Panc1 (cell line): ENCODE data around the gene SH3D19. TPM values are rescaled to one million over a fixed set of nuclear protein-coding genes. Genes with fewer than 3 reads are reported as not detected.

Source experiments
- ATAC-seq: fragments of 200-7000 bp; cut with Tn5 transposase; 2 replicates; pipeline ENCODE4 v1.9.1; 2020; ENCODE audit warnings: mild to moderate bottlenecking, moderate library complexity
- BruUV-seq: library from RNA; stranded (reverse); fragments of 400-500 nt; replicated peaks from 2 replicates; lab custom pipeline; 2021; lab: Mats Ljungman, UMichigan
- CTCF ChIA-PET: fragments of 300-600 bp; sonication (Branson Sonifier 250); formaldehyde crosslinking; loops from one replicate; lab custom pipeline; 2022; ENCODE audit warnings: antibody characterized with exemption; lab: Charles Lee
- POLR2A ChIA-PET: fragments of 300-600 bp; sonication (Branson Sonifier 250); formaldehyde crosslinking; loops from one replicate; lab custom pipeline; 2022; ENCODE audit warnings: antibody characterized with exemption; lab: Charles Lee
- DNase-seq: peaks from one replicate; pipeline ENCODE4 v3.0.0-alpha.2; 2010; ENCODE audit warnings: low read depth, low spot score
- H3K27ac ChIP-seq: 2 replicates; pipeline ENCODE4 v1.5.1; 2011; ENCODE audit warnings: mild to moderate bottlenecking, low read length, inconsistent platforms
- H3K27me3 ChIP-seq: fragments of 200-500 bp; sonication (Bioruptor generic); 2 replicates; pipeline ENCODE4 v1.6.0; 2014; ENCODE audit warnings: low read length, inconsistent platforms; ENCODE audit not compliant: control insufficient read depth, insufficient read depth
- H3K36me3 ChIP-seq: fragments of 200-500 bp; sonication (Bioruptor generic); 2 replicates; pipeline ENCODE4 v1.5.1; 2014; ENCODE audit warnings: inconsistent platforms, mild to moderate bottlenecking, low read length, moderate library complexity; ENCODE audit not compliant: control insufficient read depth, insufficient read depth
- H3K4me1 ChIP-seq: 2 replicates; pipeline ENCODE4 v1.5.1; 2011; ENCODE audit warnings: inconsistent platforms, mild to moderate bottlenecking, low read length, moderate library complexity; ENCODE audit not compliant: control insufficient read depth, insufficient read depth
- H3K4me3 ChIP-seq, 2 experiments: 2 replicates each; pipeline ENCODE4 v1.5.1; 2011 to 2012; ENCODE audit warnings: low read depth in 2 of 2, low read length in 2 of 2, mild to moderate bottlenecking in 2 of 2, inconsistent platforms in 1 of 2, moderate library complexity in 1 of 2
- H3K9me3 ChIP-seq: fragments of 200-500 bp; sonication (Bioruptor generic); 2 replicates; pipeline ENCODE4 v1.5.1; 2014; ENCODE audit warnings: low read depth, mild to moderate bottlenecking, inconsistent platforms, low read length, moderate library complexity; ENCODE audit not compliant: control insufficient read depth, insufficient read depth
- POLR2AphosphoS5 ChIP-seq: IDR thresholded peaks from 2 replicates; pipeline ENCODE4 v1.6.1; 2012; ENCODE audit warnings: mild to moderate bottlenecking, low read depth, low read length, moderate library complexity
- SIN3A ChIP-seq: IDR thresholded peaks from 2 replicates; pipeline ENCODE4 v1.6.1; 2012; ENCODE audit warnings: low read depth, mild to moderate bottlenecking, low read length, moderate library complexity, borderline replicate concordance; ENCODE audit not compliant: insufficient read depth
- TCF7L2 ChIP-seq: IDR thresholded peaks from 2 replicates; pipeline ENCODE4 v1.6.1; 2011; ENCODE audit warnings: mild to moderate bottlenecking, low read depth, low read length, inconsistent platforms
- in situ Hi-C: cut with HindIII; loops from 2 replicates; pipeline ENCODE4 v1.10.0; 2016; ENCODE audit warnings: low sequenced_read_pairs, low pct_unique_long_range_greater_than_20kb
- intact Hi-C: fragments of 100-400 bp; cut with micrococcal nuclease; formaldehyde crosslinking; loops from one replicate; pipeline ENCODE4 v1.10.0; 2022; ENCODE audit not compliant: unreplicated experiment
- total RNA-seq: library from RNA; stranded (reverse); gene quantifications from one replicate; pipeline ENCODE4 v1.2.1, GENCODE V29; 2021; ENCODE audit not compliant: unreplicated experiment
- TF ChIP-seq, protein P1 (sequence below), 2 experiments: IDR thresholded peaks; 2 replicates each; pipeline ENCODE4 v1.6.1; 2011 to 2012; ENCODE audit warnings: low read depth in 2 of 2, control low read depth in 1 of 2, low read length in 1 of 2, mild to moderate bottlenecking in 1 of 2, moderate library complexity in 1 of 2; ENCODE audit not compliant: insufficient read depth in 1 of 2
- TF ChIP-seq, protein P2 (sequence below): fragments of 450-650 bp; IDR thresholded peaks from 2 replicates; pipeline ENCODE4 v1.5.1; 2017; ENCODE audit warnings: mild to moderate bottlenecking

SH3D19 gene
- total RNA-seq, 1 experiment from 2014 or later: 19.8 TPM

DNA sequence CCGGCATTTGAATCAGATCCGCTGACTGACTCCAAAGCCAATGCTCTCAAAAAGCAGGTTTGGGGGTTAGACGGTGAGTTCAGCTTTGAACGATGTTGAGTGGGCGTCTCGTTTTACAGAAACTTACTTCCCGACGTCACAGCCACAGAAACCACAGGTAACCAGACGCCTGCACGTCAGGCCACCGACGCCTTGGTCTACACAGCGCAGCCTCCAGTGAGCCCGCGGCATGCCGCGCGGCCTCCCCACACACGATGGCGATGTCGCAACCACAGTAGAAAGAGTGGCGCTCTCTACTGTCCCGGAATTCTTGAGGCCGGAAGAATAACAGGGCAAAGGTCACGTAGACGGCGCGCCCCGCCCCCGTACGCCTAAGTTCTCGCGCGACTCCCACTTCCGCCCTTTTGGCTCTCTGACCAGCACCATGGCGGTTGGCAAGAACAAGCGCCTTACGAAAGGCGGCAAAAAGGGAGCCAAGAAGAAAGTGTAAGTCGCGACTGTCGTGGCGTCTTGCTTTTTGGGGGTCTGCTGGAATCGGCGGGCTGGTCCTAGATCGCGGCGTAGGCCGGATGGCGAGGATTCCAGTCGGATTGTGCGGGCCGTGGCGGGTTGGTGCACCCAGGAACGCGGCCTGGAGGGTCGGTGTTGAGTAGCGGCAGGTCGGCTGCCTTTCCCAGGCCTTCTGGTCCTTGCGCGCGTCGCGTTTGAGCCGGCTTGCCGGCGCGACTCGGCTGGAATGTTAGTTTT lies 226.0 kb downstream of the SH3D19 start, which contains the start of gene RPS3A:
TSS of gene RPS3A (plus strand) at position 400 of the 747 bp plus-strand sequence. CDS start at position 425, 25 bp downstream.
- DNase-seq (peak; percentile 91), ATAC-seq (peak; percentile 98)
- no TSS peak for BruUV-seq
- ChIA-PET POLR2A (no interaction called here), CTCF (interaction anchor here (0.7 kb wide), 1 partner anchor 245 kb away, joined by 5 read pairs; no protein-coding TSS in a partner anchor)
- in situ Hi-C loops: no loop called here
- intact Hi-C loops: no loop called here
- Histone ChIP-seq H3K9me3 (no peaks in the 10 kb centered on the region), H3K4me1 (no peaks in the 10 kb centered on the region; the same call in 1 of the 2 replicates), H3K27ac (peak within 1 kb of the TSS; percentile 97), H3K4me3 (peak within 1 kb of the TSS; percentile 100), H3K27me3 (no peaks in the 10 kb centered on the region), H3K36me3 (peaks cover 30% of the 10 kb centered on the region)
- TF ChIP-seq, protein P1, sequence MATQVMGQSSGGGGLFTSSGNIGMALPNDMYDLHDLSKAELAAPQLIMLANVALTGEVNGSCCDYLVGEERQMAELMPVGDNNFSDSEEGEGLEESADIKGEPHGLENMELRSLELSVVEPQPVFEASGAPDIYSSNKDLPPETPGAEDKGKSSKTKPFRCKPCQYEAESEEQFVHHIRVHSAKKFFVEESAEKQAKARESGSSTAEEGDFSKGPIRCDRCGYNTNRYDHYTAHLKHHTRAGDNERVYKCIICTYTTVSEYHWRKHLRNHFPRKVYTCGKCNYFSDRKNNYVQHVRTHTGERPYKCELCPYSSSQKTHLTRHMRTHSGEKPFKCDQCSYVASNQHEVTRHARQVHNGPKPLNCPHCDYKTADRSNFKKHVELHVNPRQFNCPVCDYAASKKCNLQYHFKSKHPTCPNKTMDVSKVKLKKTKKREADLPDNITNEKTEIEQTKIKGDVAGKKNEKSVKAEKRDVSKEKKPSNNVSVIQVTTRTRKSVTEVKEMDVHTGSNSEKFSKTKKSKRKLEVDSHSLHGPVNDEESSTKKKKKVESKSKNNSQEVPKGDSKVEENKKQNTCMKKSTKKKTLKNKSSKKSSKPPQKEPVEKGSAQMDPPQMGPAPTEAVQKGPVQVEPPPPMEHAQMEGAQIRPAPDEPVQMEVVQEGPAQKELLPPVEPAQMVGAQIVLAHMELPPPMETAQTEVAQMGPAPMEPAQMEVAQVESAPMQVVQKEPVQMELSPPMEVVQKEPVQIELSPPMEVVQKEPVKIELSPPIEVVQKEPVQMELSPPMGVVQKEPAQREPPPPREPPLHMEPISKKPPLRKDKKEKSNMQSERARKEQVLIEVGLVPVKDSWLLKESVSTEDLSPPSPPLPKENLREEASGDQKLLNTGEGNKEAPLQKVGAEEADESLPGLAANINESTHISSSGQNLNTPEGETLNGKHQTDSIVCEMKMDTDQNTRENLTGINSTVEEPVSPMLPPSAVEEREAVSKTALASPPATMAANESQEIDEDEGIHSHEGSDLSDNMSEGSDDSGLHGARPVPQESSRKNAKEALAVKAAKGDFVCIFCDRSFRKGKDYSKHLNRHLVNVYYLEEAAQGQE (IDR thresholded peaks at IDR 0.05; ENCODE audit: insufficient read depth in 1 of 2, low read depth in 2 of 2, low read length in 1 of 2): no peak
- TF ChIP-seq SIN3A (peak; percentile 85; the same call in 1 of the 2 replicates), TCF7L2 (no peak), POLR2AphosphoS5 (peak; percentile 96)
- TF ChIP-seq, protein P2, sequence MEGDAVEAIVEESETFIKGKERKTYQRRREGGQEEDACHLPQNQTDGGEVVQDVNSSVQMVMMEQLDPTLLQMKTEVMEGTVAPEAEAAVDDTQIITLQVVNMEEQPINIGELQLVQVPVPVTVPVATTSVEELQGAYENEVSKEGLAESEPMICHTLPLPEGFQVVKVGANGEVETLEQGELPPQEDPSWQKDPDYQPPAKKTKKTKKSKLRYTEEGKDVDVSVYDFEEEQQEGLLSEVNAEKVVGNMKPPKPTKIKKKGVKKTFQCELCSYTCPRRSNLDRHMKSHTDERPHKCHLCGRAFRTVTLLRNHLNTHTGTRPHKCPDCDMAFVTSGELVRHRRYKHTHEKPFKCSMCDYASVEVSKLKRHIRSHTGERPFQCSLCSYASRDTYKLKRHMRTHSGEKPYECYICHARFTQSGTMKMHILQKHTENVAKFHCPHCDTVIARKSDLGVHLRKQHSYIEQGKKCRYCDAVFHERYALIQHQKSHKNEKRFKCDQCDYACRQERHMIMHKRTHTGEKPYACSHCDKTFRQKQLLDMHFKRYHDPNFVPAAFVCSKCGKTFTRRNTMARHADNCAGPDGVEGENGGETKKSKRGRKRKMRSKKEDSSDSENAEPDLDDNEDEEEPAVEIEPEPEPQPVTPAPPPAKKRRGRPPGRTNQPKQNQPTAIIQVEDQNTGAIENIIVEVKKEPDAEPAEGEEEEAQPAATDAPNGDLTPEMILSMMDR: peak; percentile 87

DNA sequence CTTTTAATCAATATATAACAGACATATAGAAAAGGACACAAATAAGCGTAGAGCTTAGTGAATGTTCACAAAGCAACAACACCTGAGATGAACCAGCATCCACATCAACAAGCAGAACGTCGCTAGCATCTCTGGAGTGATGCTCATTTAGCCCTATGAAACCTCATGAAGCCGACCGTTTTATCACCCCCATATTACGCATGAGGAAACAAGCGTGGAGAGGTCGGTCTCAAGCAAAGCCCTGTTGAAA lies 226.5 kb downstream of the SH3D19 start:
- POLR2A ChIA-PET: no interaction called here
- no TSS peak for BruUV-seq
- peaks cover 27% of the 10 kb centered on the region for H3K36me3 ChIP-seq

More for the DNA sequence above, 226.5 kb downstream of the SH3D19 start:
- CTCF ChIA-PET: interaction anchor here (0.7 kb wide), 1 partner anchor 245 kb away, joined by 5 read pairs; no protein-coding TSS in a partner anchor
- Histone ChIP-seq H3K4me3 (peak overlapping the region; percentile 100), H3K9me3 (no peaks in the 10 kb centered on the region), H3K27ac (peak overlapping the region; percentile 87), H3K27me3 (no peaks in the 10 kb centered on the region), H3K4me1 (no peaks in the 10 kb centered on the region; the same call in 1 of the 2 replicates)
- ATAC-seq (peak; percentile 64), DNase-seq (no peak)
- in situ Hi-C loops (no loop called here), intact Hi-C loops (no loop called here)
- TF ChIP-seq, protein P2: no peak
